ENCODE data around the gene FZD10.

FZD10 gene

GRCh38 chr12:130198026-130198662 is 35.9 kb downstream of the FZD10 start:
- TF ChIP-seq POLR2AphosphoS5 (IDR thresholded peaks at IDR 0.05; ENCODE audit: borderline replicate concordance, low read depth, low read length) (no peak), EZH2 (IDR thresholded peaks at IDR 0.05) (no peak)
- Histone ChIP-seq H3K4me3 (no peak overlapping the region), H3K36me3 (ENCODE audit: insufficient read depth, low read length) (no peaks in the 10 kb centered on the region), H3K9me3 (ENCODE audit: low read depth, low read length) (no peaks in the 10 kb centered on the region), H3K9ac (ENCODE audit: insufficient read length) (no peak overlapping the region), H3K27ac (no peak overlapping the region)
- no peak for DNase-seq (ENCODE audit: low read depth, low spot score)

GRCh38 chr12:130198663-130199060 is 36.4 kb downstream of the FZD10 start:
- no peak for DNase-seq (ENCODE audit: low read depth, low spot score)
- no peaks in the 10 kb centered on the region for H3K9me3 ChIP-seq (ENCODE audit: low read depth, low read length)
- TF ChIP-seq POLR2AphosphoS5 (IDR thresholded peaks at IDR 0.05; ENCODE audit: borderline replicate concordance, low read depth, low read length) (no peak), FOXP2 (optimal IDR thresholded peaks at IDR 0.05; ENCODE audit: control extremely low read depth, extremely low read length, insufficient read depth) (no peak), EZH2 (IDR thresholded peaks at IDR 0.05) (no peak)

GRCh38 chr12:130199581-130200390 is 37.5 kb downstream of the FZD10 start:
- H3K36me3 ChIP-seq (ENCODE audit: insufficient read depth, low read length) = no peaks in the 10 kb centered on the region
- no peak for DNase-seq (ENCODE audit: low read depth, low spot score)
- no peak overlapping the region for H3K4me3 ChIP-seq
- H3K27ac ChIP-seq = no peak overlapping the region
- H3K9me3 ChIP-seq (ENCODE audit: low read depth, low read length) = no peaks in the 10 kb centered on the region
- TF ChIP-seq EZH2 (IDR thresholded peaks at IDR 0.05) (no peak), POLR2AphosphoS5 (IDR thresholded peaks at IDR 0.05; ENCODE audit: borderline replicate concordance, low read depth, low read length) (no peak), FOXP2 (optimal IDR thresholded peaks at IDR 0.05; ENCODE audit: control extremely low read depth, extremely low read length, insufficient read depth) (no peak)
- no peak overlapping the region for H3K9ac ChIP-seq (ENCODE audit: insufficient read length)

More at GRCh38 chr12:130198663-130199060, 36.4 kb downstream of the FZD10 start:
- Histone ChIP-seq H3K27ac (no peak overlapping the region), H3K9ac (ENCODE audit: insufficient read length) (no peak overlapping the region), H3K4me3 (no peak overlapping the region), H3K36me3 (ENCODE audit: insufficient read depth, low read length) (no peaks in the 10 kb centered on the region)

GRCh38 chr12:130200445-130200844 is 38.2 kb downstream of the FZD10 start:
- Histone ChIP-seq H3K9ac (ENCODE audit: insufficient read length) (no peak overlapping the region), H3K4me3 (no peak overlapping the region), H3K27ac (no peak overlapping the region), H3K9me3 (ENCODE audit: low read depth, low read length) (no peaks in the 10 kb centered on the region), H3K36me3 (ENCODE audit: insufficient read depth, low read length) (no peaks in the 10 kb centered on the region)
- TF ChIP-seq EZH2 (IDR thresholded peaks at IDR 0.05) (no peak), POLR2AphosphoS5 (IDR thresholded peaks at IDR 0.05; ENCODE audit: borderline replicate concordance, low read depth, low read length) (no peak), FOXP2 (optimal IDR thresholded peaks at IDR 0.05; ENCODE audit: control extremely low read depth, extremely low read length, insufficient read depth) (no peak)
- no peak for DNase-seq (ENCODE audit: low read depth, low spot score)

GRCh38 chr12:130201037-130201436 is 38.8 kb downstream of the FZD10 start:
- no peaks in the 10 kb centered on the region for H3K9me3 ChIP-seq (ENCODE audit: low read depth, low read length)
- H3K27ac ChIP-seq = no peak overlapping the region
- H3K36me3 ChIP-seq (ENCODE audit: insufficient read depth, low read length) = no peaks in the 10 kb centered on the region
- H3K9ac ChIP-seq (ENCODE audit: insufficient read length) = no peak overlapping the region
- TF ChIP-seq POLR2AphosphoS5 (IDR thresholded peaks at IDR 0.05; ENCODE audit: borderline replicate concordance, low read depth, low read length) (no peak), EZH2 (IDR thresholded peaks at IDR 0.05) (no peak), FOXP2 (optimal IDR thresholded peaks at IDR 0.05; ENCODE audit: control extremely low read depth, extremely low read length, insufficient read depth) (no peak)
- DNase-seq (ENCODE audit: low read depth, low spot score) = no peak
- no peak overlapping the region for H3K4me3 ChIP-seq

- no peak for TF ChIP-seq EZH2 (IDR thresholded peaks at IDR 0.05)
- no peak for TF ChIP-seq FOXP2 (optimal IDR thresholded peaks at IDR 0.05; ENCODE audit: control extremely low read depth, extremely low read length, insufficient read depth)
- no peak for TF ChIP-seq POLR2AphosphoS5 (IDR thresholded peaks at IDR 0.05; ENCODE audit: borderline replicate concordance, low read depth, low read length)
- Histone ChIP-seq H3K36me3 (ENCODE audit: insufficient read depth, low read length) (no peaks in the 10 kb centered on the region), H3K9me3 (ENCODE audit: low read depth, low read length) (no peaks in the 10 kb centered on the region), H3K4me3 (no peak overlapping the region), H3K9ac (ENCODE audit: insufficient read length) (no peak overlapping the region), H3K27ac (no peak overlapping the region)
- no peak for DNase-seq (ENCODE audit: low read depth, low spot score)
These were observed 39.9 kb downstream of the FZD10 start for GRCh38 chr12:130202201-130202600.

- no peak for TF ChIP-seq EZH2 (IDR thresholded peaks at IDR 0.05)
- TF ChIP-seq FOXP2 (optimal IDR thresholded peaks at IDR 0.05; ENCODE audit: control extremely low read depth, extremely low read length, insufficient read depth) = no peak
- no peak for TF ChIP-seq POLR2AphosphoS5 (IDR thresholded peaks at IDR 0.05; ENCODE audit: borderline replicate concordance, low read depth, low read length)
- Histone ChIP-seq H3K9me3 (ENCODE audit: low read depth, low read length) (no peaks in the 10 kb centered on the region), H3K9ac (ENCODE audit: insufficient read length) (no peak overlapping the region), H3K36me3 (ENCODE audit: insufficient read depth, low read length) (no peaks in the 10 kb centered on the region), H3K4me3 (no peak overlapping the region), H3K27ac (no peak overlapping the region)
- no peak for DNase-seq (ENCODE audit: low read depth, low spot score)
These were observed 40.9 kb downstream of the FZD10 start for GRCh38 chr12:130203151-130203550.

GRCh38 chr12:130204541-130204953 is 42.3 kb downstream of the FZD10 start:
- H3K9me3 ChIP-seq (ENCODE audit: low read depth, low read length) = no peaks in the 10 kb centered on the region
- H3K9ac ChIP-seq (ENCODE audit: insufficient read length) = no peak overlapping the region
- no peak for TF ChIP-seq POLR2AphosphoS5 (IDR thresholded peaks at IDR 0.05; ENCODE audit: borderline replicate concordance, low read depth, low read length)
- no peak for TF ChIP-seq FOXP2 (optimal IDR thresholded peaks at IDR 0.05; ENCODE audit: control extremely low read depth, extremely low read length, insufficient read depth)
- TF ChIP-seq EZH2 (IDR thresholded peaks at IDR 0.05) = no peak
- no peaks in the 10 kb centered on the region for H3K36me3 ChIP-seq (ENCODE audit: insufficient read depth, low read length)
- no peak overlapping the region for H3K27ac ChIP-seq
- H3K4me3 ChIP-seq = no peak overlapping the region
- DNase-seq (ENCODE audit: low read depth, low spot score) = no peak

Measured in SK-N-MC (cell line).